Stimulated activated CD4-positive, alpha-beta T cell treated with anti-CD3 and anti-CD28 coated beads, Interleukin-1b, Interleukin-23, amount 100 ng/mL, for 24 hours (primary cell): Measurements from ENCODE around the gene RAB9A.
"Not testable (repeated sequence)": the region's sequence is repeated elsewhere in the genome, so short reads cannot be mapped to it uniquely, and the experiment has no call there.

ENCODE experiments used
- DNase-seq, 4 experiments: peaks; one replicate each; pipeline ENCODE4 v3.0.0-alpha.2; 2020; ENCODE audit warnings: low read depth in 4 of 4, low spot score in 1 of 4

RAB9A gene

GRCh38 chrX:13699183-13699826, 10.4 kb downstream of the RAB9A start:
- no peak for DNase-seq

DNA sequence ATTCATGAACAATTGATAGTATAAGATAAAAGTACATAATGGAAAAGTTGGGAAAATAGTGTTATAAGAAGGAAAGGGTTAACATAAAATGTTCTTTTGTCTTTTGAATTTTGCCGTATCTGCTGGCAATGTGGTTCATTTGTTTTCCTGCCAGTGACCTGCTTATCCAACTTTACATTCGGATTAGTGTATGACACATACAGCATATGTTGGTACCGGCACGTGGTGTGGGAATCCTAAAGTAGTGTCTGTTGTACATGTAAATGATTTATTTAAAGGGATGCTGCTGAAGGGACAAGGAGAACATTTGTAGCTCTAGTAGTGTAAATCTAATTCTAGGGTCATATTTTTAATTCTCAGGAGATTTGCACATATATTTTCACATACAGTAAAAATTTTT, 11.5 kb downstream of the RAB9A start:
- DNase-seq = no peak

GRCh38 chrX:13702111-13702789, 13.3 kb downstream of the RAB9A start:
- DNase-seq = no peak

DNA sequence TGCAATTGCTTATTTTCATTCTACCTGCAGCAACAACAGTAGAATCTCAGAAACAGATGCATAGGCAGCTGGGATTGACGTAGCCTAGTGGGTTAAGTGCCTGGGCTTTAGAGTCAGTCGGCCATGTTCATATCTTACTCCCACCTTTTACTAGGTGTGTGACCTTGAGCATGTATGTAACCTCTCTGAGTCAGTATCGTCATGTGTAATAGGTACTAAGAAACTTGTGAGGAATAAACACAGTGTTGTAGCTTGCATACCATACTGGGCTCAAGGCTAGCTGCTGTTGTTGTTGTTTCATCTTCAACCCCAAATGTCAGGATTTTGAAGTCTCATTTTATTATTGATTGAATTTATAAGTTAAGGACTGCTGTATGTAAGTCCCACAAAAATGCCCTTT, 14.2 kb downstream of the RAB9A start:
- DNase-seq = no peak

- no peak for DNase-seq
These were observed 14.7 kb downstream of the RAB9A start for GRCh38 chrX:13703589-13703988.

DNA sequence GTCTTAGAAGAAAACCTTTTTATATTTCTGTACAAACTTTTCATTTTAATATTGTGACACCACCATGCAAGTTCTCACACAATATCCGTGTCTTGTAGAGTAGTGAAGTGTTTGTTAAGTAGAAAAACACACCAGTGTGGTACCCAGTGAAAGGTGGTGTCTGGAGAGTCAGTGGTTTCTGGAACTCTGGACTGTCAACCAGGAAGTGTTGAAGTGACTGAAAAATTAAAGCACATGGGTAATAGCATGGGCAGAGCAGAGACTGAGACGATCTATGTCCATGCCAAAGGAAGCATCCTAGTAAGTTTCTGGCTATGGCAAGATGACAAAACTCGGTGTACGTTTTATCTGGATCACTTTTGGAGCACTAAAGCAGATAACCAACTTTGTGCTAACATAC, 22.2 kb downstream of the RAB9A start:
- no peak for DNase-seq

DNA sequence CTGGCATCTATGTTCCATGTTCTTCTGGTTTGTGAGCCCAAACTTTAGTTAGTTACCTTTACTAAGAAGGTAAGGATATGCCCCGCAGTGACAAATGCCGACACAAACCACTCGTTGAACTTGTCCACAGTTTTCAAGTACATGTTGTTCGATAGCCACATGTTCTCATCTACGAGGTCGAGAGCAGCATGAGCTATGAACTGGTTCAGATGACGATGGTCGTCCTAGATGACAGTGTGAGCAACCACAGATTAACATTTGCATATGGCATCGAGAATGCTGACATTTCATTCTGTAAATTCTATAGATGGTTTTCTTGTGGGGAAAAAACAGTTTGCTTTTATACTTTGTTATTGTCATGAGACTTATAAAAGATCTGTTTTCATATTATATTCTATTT, 27.5 kb downstream of the RAB9A start:
- no peak for DNase-seq

DNA sequence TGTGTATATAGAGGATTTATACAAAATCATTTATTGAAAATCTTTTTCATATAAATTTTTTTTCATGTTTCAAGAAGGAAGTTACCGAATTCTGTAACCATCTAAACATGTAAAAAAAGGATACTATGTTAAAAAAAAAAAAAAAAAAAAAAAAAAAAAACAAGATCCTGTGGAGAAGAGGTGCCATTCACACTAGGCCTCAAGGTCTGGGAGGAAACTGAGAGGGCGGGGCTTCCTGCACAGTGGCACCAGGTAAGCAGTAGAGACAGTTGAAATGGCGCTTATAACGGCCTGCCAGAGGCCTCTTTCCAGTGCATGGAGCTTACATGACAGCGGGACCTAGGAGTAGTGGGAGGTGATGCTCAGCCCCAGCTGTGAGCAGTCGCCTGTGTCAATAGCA, 28.0 kb downstream of the RAB9A start:
- DNase-seq = no peak

DNA sequence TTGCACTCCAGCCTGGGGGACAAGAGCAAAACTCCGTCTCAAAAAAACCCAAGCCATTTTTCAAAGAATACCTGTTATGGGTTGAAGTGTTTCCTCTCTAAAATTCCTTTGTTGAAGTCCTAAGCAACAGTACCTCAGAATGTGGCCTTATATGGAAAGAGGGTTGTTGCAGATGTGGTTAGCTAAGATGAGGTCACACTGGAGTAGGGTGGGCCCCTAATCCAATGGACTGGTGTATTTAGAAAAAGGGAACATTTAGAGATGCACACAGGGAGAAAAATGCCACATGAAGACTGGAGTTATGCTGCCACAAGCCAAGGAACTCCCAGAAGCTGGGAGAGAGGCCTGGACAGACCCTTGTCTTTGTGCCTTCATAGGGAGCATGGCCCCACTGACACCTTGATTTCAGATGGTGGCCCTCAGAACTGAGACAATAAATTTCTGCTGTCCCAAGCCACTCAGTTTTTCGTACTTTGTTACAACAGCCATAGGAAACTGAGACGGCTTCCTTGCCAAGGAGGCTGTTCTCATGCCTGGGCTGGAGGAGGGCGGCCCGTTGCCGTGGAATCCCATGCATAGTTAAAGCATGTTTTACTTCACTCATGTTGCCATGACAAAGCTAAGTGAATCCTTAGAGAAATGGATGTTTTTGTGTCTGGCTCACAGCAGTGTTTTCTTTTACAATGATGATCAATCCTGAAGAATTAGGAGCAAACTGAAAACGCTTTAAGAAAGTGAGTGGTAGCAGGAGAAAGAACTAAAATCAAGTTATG, 29.0 kb downstream of the RAB9A start:
- DNase-seq = no peak

DNA sequence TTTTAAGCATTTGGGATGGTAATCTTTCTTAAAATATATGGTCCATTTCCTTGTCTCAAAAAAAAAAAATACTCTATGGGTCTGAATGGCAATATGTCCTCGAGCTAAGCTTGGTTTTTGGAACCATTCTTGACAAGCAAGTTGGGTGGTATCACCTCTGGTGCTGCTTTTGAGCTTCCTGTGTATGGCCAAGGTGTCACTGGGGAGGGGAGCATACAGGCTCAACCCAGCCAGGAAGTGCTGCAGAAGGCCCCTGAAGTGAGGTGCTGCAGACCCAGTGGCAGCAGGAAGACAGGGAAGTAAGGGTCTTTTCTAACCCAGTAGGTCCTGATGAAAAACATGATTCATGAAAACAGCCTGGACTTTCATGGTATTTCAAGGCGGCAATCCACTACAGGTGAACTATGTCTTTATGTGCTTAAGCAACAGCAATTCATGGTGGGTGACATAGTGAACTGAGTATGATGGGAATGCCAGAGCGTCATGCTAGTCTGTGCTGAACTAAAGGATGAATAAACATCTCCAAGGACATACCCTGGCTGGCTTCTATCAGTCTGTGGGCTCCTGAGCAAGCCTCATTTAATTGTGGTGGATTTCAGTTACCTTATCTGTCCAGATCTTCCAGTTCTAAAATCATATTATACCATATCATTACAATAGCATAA, 30.4 kb downstream of the RAB9A start:
- DNase-seq = no peak

DNA sequence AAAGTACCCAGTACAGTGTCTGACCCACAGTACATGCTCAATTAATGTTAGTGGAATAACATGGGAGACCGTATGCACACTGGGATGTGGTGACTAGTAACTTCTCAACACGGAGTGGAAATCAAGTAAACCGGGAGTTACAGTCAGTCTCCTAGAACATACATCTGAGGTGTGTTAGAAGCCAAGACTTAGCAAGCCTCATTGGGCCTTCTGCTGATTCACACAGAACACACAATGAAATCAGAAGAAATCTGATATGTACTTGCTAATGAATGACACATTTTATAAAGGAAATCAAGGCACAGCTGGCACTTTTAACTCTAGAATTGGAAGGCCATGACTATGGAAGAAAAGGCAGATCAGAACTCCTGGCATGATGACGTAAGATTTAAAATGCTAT, 32.4 kb downstream of the RAB9A start:
- no peak for DNase-seq

- DNase-seq = no peak
These were observed 33.0 kb downstream of the RAB9A start for GRCh38 chrX:13721819-13722519.

- peak in 1 of 4 experiments; percentile 7 for DNase-seq
These were observed 36.0 kb downstream of the RAB9A start for GRCh38 chrX:13724878-13725277.

DNA sequence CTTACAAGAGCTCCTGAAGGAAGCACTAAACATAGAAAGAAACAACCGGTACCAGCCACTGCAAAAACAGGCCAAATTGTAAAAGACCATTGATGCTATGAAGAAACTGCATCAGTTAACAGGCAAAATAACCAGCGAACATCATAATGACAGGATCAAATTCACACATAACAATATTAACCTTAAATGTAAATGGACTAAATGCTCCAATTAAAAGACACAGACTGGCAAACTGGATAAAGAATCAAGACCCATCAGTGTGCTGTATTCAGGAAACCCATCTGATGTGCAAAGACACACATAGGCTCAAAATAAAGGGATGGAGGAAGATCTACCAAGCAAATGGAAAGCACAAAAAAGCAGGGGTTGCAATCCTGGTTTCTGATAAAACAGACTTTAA, 37.7 kb downstream of the RAB9A start:
- DNase-seq = not testable (repeated sequence)

GRCh38 chrX:13730523-13730922, 41.6 kb downstream of the RAB9A start:
- not testable (repeated sequence) for DNase-seq

DNA sequence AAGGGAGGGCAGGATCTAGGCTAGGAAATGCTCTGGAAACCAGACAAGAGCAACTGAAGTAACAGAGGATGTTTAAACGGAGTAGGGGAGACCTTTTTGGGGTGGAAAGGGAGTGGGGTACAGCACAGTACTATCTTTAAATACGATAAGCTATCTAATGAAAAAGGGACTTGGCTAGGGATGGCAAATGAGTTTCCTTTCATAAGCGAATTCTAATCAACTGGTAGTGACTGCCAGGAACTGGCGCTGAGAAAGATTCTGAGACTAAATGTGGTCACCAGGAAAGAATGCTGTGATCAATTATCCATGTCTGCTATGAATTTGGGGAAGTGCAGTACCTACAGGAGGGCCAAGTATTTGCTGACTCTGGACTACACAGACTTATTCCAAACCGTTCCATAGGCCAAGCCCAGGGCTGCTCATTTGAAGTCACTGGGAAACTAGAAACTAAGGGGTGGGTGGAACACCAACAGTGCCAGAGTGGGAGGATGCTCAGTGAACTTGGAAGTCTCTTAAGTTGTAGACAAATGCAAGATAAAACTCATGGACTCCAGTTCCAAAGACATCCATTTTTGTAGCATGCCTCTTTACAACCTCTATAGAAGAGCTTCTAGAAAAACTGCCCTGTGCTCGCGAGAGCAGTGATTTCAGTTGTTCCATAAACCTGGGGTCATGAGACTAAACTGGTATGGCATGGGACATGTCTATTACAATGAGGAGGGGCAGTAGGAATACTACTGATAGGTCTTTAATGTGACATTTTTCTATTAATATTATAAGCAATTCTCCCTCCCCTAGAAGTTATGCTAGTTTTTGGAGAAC, 43.5 kb downstream of the RAB9A start:
- no peak for DNase-seq

DNA sequence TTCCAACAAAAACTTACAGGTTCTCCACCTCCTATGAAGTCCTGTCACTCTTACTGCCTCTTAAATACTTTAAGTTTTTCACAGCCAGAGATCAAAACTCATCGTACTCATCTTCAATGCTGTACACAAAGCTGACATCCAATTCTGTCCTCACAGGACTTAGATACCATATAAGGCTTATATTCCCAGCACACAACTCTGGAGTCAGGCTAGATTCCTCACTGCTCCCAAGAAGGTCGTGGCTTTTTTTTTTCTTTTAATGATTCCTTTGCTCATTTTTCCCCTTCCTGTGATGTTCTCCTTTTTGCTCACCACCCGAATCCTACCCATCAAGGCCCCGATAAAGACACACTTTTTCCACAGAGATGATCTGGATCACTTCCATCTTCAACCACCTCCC, 44.6 kb downstream of the RAB9A start:
- DNase-seq = no peak

DNA sequence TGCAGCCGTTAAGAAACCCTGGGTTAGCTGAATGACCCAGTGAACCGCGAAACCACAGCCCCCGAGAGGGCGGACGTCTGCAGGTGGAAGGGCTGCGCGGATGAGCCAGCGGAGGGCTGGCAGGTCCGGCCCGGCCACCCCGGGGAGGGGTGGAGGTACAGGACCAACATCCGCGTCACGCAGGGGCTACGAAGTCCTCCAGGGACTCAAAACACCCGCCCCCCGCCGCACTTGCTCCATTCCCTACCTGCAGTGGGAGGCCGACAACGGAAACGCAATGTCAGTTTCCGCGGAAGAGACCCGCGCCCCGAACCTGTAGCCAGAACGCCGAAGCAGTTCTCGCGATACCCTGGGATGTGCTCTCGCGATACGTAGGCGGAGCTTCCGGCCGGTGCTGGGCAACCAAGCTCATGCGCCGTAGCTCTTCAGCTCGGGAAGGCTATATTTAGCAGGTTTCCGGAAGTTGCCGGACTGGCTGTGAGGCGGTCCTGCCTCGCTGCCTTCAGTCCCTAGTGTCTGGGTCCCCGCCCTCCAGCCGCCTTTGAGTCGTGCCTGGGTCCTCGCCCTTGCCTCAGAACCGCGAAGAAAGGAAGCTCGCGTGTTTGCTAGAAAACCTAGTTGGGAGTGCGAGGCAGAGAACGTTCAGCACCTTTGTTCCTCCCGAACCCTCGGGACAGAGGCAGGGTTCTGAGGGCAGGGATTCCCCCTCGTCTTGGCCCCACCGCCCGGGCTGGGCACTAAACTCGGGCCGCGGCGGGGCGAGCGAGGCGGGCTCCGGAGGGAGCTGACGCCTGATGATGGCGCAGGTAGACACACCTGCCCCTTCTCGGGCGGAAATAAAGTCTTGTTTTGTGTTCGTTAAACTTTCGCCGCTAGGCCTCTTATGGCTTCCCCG, 45.6 kb downstream of the RAB9A start, which contains the start of the genes OFD1 and TRAPPC2:
OFD1 (plus strand) TSS at position 471 of the 895 bp plus-strand sequence; CDS start at position 795, 324 bp downstream.
TRAPPC2 (minus strand) TSS at position 343 of the 895 bp plus-strand sequence. CDS start 14,657 bp downstream, outside the sequence.
- peak; percentile 64 to 82 (median 75) for DNase-seq

DNA sequence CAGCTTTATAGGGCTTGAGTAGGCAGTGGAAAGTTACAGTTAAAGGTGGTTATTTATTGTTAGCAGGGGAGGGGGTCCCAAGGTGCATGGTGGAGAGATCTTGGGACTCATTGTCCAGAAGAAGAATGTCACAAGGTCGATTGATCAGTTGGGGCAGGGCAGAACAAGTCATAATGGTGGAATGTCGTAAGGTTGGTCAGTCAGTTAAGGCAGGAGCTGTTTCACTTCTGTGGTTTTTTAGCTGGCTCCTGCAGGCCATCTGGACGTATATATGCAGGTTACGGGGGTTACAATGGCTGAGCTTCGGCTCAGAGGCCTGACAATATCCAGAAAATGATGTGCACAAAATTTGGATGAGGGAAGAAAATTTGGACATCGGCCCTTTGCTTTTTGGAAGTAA, 52.8 kb downstream of the RAB9A start:
- no peak for DNase-seq
